ENCODE measurements around the gene TRIM56. TPM values are rescaled to one million over a fixed set of nuclear protein-coding genes. Genes with fewer than 3 reads are reported as not detected.
A peak's percentile ranks its signal among the peaks of the same experiment; 100 is the strongest.

The TRIM56 gene
- total and polyA plus RNA-seq, 2 of the 13 experiments (the other 11 are each of a cell fraction or from before 2014, with no cell fraction given), result 3.2 to 7.1 TPM

DNA sequence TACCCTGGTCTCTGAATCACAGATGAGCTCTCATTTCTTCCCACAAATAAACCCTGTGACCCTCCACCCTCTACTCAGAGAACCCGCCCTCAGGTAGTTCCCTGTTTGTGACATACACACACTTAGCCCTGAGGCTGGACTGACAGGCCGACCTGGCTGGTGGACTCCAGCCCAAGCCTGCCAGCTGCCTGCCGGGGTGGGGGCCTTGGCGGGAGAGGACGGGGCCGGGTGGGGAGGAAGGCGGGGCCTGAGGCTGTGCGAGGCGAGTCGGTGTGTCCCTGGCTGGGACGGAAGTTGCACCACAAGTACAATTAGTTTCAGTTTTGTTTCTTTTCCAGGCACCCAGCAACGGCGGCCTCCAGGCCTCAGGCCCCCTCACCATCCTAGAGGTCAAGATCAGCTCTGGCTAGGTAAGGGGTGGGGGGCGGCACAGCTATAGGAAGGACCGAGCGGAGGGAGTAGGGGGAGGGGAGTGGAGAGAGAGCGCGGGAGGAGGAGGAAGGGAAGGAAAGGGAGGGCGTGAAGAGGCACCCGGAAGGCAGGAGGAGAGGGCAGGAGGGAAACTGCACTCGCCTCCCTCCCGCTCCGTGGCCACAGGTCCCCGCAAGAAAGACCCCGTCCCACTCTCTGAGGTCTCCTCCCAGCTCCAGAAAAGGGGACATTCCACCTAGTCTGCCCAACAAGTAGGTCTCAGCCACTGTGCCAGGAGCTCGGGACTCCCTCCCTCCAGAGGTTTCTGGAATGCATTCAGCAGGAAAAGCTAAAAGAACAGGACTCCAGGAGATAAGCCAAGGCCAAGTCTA is at the start of gene TRIM56 (continued):
- TF ChIP-seq, protein P1, sequence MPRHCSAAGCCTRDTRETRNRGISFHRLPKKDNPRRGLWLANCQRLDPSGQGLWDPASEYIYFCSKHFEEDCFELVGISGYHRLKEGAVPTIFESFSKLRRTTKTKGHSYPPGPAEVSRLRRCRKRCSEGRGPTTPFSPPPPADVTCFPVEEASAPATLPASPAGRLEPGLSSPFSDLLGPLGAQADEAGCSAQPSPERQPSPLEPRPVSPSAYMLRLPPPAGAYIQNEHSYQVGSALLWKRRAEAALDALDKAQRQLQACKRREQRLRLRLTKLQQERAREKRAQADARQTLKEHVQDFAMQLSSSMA (CRISPR knock-in tag; IDR thresholded peaks at IDR 0.05), result peak; percentile 47; the same call in 1 of the 2 replicates
- TF ChIP-seq ZNF282 (IDR thresholded peaks at IDR 0.05; ENCODE audit: partially characterized antibody) (no peak), ZNF10 (CRISPR knock-in tag; IDR thresholded peaks at IDR 0.05; ENCODE audit: borderline replicate concordance, low read depth) (no peak), SP2 (CRISPR knock-in tag; IDR thresholded peaks at IDR 0.05) (peak; percentile 11), ZNF672 (CRISPR knock-in tag; IDR thresholded peaks at IDR 0.05) (no peak), ARNTL (CRISPR knock-in tag; IDR thresholded peaks at IDR 0.05) (0 out of 2 replicates have a peak, but pooled peaks have one; percentile 35), SATB2 (CRISPR knock-in tag; IDR thresholded peaks at IDR 0.05) (no peak), SNRNP70 (IDR thresholded peaks at IDR 0.05; ENCODE audit: low read depth, low read length) (no peak), ZNF850 (CRISPR knock-in tag; conservative IDR thresholded peaks at IDR 0.05) (no peak), FOXO1 (CRISPR knock-in tag; IDR thresholded peaks at IDR 0.05) (no peak; the same call in none of the 2 replicates), FOSL1 (CRISPR knock-in tag; IDR thresholded peaks at IDR 0.05; ENCODE audit: borderline replicate concordance) (no peak), TSC22D2 (CRISPR knock-in tag; IDR thresholded peaks at IDR 0.05; ENCODE audit: borderline replicate concordance) (no peak), KDM5B (CRISPR knock-in tag; IDR thresholded peaks at IDR 0.05; ENCODE audit: borderline replicate concordance) (no peak; the same call in 1 of the 2 replicates), ZNF768 (CRISPR knock-in tag; IDR thresholded peaks at IDR 0.05) (no peak), SNAI1 (CRISPR knock-in tag; IDR thresholded peaks at IDR 0.05; ENCODE audit: borderline replicate concordance) (no peak), RXRB (CRISPR knock-in tag; IDR thresholded peaks at IDR 0.05; ENCODE audit: borderline replicate concordance) (no peak), KDM5A (IDR thresholded peaks at IDR 0.05; ENCODE audit: borderline replicate concordance, low read length) (peak; percentile 53; the same call in 1 of the 2 replicates), CCAR2 (optimal IDR thresholded peaks at IDR 0.05; ENCODE audit: low read depth, low read length) (no peak), ZNF772 (CRISPR knock-in tag; IDR thresholded peaks at IDR 0.05) (no peak), NR2F1 (CRISPR knock-in tag; IDR thresholded peaks at IDR 0.05) (no peak)
- TF ChIP-seq, protein P2, sequence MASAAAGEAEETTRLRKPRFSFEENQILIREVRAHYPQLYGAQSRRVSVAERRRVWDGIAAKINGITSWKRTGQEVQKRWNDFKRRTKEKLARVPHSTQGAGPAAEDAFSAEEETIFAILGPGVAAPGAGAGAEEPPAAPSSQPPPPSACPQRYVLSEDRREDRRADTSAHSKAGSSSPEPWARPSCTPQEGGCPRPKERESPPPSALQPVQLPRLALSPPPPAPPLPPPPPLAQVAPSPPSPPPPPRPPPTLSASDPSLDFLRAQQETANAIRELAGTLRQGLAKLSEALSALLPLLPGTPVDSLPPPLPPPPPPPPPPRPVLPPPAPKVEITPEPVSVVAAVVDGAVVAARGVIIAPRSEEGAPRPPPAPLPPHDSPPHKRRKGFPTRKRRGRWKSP (CRISPR knock-in tag; IDR thresholded peaks at IDR 0.05), result peak; percentile 47; the same call in 1 of the 2 replicates
- TF ChIP-seq, protein P3, sequence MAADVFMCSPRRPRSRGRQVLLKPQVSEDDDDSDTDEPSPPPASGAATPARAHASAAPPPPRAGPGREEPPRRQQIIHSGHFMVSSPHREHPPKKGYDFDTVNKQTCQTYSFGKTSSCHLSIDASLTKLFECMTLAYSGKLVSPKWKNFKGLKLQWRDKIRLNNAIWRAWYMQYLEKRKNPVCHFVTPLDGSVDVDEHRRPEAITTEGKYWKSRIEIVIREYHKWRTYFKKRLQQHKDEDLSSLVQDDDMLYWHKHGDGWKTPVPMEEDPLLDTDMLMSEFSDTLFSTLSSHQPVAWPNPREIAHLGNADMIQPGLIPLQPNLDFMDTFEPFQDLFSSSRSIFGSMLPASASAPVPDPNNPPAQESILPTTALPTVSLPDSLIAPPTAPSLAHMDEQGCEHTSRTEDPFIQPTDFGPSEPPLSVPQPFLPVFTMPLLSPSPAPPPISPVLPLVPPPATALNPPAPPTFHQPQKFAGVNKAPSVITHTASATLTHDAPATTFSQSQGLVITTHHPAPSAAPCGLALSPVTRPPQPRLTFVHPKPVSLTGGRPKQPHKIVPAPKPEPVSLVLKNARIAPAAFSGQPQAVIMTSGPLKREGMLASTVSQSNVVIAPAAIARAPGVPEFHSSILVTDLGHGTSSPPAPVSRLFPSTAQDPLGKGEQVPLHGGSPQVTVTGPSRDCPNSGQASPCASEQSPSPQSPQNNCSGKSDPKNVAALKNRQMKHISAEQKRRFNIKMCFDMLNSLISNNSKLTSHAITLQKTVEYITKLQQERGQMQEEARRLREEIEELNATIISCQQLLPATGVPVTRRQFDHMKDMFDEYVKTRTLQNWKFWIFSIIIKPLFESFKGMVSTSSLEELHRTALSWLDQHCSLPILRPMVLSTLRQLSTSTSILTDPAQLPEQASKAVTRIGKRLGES (CRISPR knock-in tag; IDR thresholded peaks at IDR 0.05; ENCODE audit: borderline replicate concordance), result no peak
- TF ChIP-seq, protein P4, sequence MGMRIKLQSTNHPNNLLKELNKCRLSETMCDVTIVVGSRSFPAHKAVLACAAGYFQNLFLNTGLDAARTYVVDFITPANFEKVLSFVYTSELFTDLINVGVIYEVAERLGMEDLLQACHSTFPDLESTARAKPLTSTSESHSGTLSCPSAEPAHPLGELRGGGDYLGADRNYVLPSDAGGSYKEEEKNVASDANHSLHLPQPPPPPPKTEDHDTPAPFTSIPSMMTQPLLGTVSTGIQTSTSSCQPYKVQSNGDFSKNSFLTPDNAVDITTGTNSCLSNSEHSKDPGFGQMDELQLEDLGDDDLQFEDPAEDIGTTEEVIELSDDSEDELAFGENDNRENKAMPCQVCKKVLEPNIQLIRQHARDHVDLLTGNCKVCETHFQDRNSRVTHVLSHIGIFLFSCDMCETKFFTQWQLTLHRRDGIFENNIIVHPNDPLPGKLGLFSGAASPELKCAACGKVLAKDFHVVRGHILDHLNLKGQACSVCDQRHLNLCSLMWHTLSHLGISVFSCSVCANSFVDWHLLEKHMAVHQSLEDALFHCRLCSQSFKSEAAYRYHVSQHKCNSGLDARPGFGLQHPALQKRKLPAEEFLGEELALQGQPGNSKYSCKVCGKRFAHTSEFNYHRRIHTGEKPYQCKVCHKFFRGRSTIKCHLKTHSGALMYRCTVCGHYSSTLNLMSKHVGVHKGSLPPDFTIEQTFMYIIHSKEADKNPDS (CRISPR knock-in tag; IDR thresholded peaks at IDR 0.05), result no peak
